Brain microvascular endothelial cell (primary cell): Measurements from ENCODE around the gene COL25A1.

Experiments used
- DNase-seq: peaks from one replicate; pipeline ENCODE4 v3.0.0-alpha.2; 2020
- H3K27ac ChIP-seq: fragments of 250-450 bp; sonication (Bioruptor Pico); 2 replicates; pipeline ENCODE4 v1.5.1; 2020; ENCODE audit warnings: mild to moderate bottlenecking, moderate library complexity
- H3K27me3 ChIP-seq: fragments of 250-450 bp; sonication (Bioruptor Pico); replicated peaks from 2 replicates; pipeline ENCODE4 v1.5.1; 2020; ENCODE audit warnings: mild to moderate bottlenecking
- H3K36me3 ChIP-seq: fragments of 250-450 bp; sonication (Bioruptor Pico); replicated peaks from 2 replicates; pipeline ENCODE4 v1.5.1; 2020; ENCODE audit warnings: mild to moderate bottlenecking
- H3K4me3 ChIP-seq: 2 replicates; pipeline ENCODE4 v1.5.1; 2011; ENCODE audit warnings: low read depth, mild to moderate bottlenecking, control low read depth, low read length, moderate library complexity
- in situ Hi-C: cut with HindIII; loops from 2 replicates; pipeline ENCODE4 v1.10.0; 2017; ENCODE audit warnings: low sequenced_read_pairs, low pct_ligation_motif_present
- TF ChIP-seq, protein P1 (sequence below): IDR thresholded peaks from 2 replicates; pipeline ENCODE4 v1.5.1; 2011; ENCODE audit warnings: low read depth, mild to moderate bottlenecking, moderate library complexity, low read length, control low read depth, inconsistent platforms; ENCODE audit errors: missing control alignments

The COL25A1 gene

DNA sequence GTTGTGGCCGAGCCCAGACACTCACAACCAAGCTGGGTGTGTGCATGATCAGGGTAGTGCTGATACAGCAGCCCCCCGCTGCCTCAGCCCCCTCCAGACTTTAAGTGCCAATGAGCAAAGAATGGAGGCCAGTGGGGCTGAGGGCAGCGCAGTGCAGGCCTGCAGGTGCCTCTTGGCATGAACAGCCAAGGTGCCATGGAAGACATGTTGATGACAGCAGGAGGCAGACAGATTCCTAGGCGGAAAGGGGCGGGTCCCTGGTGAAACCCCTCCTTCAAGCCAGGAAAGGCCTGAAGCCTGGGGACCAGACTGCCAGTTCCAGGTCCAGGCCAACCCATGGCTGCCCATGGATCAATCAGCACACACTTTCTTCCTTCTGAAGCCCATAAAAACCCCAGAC lies 286.3 kb downstream of the COL25A1 start:
- Histone ChIP-seq H3K27me3 (no peaks in the 10 kb centered on the region), H3K4me3 (no peak overlapping the region), H3K36me3 (no peaks in the 10 kb centered on the region), H3K27ac (no peak overlapping the region)
- in situ Hi-C loops, result no loop called here
- no peak for DNase-seq
- TF ChIP-seq, protein P1, sequence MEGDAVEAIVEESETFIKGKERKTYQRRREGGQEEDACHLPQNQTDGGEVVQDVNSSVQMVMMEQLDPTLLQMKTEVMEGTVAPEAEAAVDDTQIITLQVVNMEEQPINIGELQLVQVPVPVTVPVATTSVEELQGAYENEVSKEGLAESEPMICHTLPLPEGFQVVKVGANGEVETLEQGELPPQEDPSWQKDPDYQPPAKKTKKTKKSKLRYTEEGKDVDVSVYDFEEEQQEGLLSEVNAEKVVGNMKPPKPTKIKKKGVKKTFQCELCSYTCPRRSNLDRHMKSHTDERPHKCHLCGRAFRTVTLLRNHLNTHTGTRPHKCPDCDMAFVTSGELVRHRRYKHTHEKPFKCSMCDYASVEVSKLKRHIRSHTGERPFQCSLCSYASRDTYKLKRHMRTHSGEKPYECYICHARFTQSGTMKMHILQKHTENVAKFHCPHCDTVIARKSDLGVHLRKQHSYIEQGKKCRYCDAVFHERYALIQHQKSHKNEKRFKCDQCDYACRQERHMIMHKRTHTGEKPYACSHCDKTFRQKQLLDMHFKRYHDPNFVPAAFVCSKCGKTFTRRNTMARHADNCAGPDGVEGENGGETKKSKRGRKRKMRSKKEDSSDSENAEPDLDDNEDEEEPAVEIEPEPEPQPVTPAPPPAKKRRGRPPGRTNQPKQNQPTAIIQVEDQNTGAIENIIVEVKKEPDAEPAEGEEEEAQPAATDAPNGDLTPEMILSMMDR, result no peak

DNA sequence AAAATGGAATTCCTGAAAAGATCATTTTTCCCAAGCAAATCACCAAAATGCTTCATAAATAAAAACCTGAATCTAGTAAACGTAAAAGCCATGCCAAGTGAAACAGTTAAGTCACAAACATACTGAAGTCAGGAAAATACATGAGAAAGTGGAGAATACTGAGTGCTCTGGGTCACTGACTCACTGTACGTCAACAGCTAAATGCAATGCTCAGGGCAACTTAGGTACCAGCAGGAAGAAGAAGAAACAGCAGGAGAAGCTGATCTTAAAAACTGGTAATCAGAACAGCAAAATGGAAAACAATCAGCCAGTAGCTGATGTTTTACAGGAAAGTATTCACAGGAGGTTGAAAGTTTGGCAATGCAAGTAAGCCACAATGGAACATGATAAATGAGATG lies 287.0 kb downstream of the COL25A1 start:
- TF ChIP-seq, protein P1, result no peak

DNA sequence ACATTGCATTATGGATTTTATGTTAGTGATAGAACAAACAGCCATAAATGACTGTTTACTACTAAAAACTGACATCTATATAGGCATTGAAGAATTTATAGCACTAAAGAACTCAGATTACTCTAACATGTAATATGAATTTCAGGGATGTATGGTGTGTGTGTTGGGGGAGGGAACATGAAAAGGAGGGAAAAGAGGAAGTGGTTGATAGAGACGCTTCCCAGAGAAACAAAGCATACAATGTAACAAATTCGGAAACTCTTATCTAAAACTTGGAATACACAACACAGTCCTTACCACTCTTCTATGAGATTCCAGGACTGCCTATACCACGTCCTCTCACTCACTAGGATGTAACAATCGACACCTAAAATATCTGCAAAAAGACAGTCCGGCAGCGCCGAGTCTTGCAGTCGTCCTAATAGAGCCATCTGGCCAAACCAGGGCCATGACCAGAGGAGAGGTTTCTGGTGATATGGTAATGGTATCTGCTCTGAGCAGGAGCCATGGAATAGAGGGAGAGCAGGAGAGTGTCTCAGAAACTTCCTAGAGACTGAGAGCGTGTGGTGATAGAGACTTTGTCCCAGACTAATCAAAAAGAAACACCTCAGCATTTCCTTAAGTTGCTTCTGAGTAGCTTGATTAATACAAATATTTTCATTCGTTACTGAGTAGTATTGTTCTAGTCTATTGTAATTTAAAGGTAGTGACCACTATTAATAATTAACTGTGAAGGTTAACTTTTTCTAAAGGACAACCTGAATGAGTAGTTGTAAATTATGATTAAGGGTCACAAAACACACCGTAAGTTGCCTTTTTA lies 287.7 kb downstream of the COL25A1 start:
- no peaks in the 10 kb centered on the region for H3K27me3 ChIP-seq
- no peak overlapping the region for H3K27ac ChIP-seq
- in situ Hi-C loops, result no loop called here
- no peak overlapping the region for H3K4me3 ChIP-seq
- no peaks in the 10 kb centered on the region for H3K36me3 ChIP-seq
- TF ChIP-seq, protein P1, result no peak
- DNase-seq, result no peak

More for the DNA sequence above, 287.0 kb downstream of the COL25A1 start:
- no peak for DNase-seq
- Histone ChIP-seq H3K27me3 (no peaks in the 10 kb centered on the region), H3K27ac (no peak overlapping the region), H3K4me3 (no peak overlapping the region), H3K36me3 (no peaks in the 10 kb centered on the region)
- in situ Hi-C loops, result no loop called here

DNA sequence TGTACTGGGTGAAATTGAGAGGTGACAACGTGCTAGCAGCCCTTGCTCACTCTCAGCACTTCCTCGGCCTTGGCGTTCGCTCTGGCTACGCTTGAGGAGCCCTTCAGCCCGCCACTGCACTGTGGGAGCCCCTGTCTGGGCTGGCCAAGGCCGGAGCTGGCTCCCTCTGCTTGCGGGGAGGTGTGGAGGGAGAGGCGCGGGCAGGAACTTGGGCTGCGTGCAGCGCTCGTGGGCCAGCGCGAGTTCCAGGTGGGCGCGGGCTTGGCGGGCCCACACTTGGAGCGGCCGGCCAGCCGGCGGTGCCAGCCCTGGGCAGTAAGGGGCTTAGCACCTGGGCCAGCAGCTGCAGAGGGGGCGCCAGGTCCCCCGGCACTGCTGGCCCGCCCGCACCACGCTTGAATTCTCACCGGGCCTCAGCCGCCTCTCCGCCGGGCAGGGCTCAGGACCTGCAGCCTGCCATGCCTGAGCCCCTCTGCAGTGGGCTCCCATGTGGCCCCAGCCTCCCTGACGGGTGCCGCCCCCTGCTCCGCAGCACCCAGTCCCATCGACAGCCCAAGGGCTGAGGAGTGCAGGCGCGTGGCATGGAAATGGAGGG lies 290.1 kb downstream of the COL25A1 start:
- no peak overlapping the region for H3K4me3 ChIP-seq
- in situ Hi-C loops, result no loop called here
- H3K27me3 ChIP-seq, result no peaks in the 10 kb centered on the region
- no peaks in the 10 kb centered on the region for H3K36me3 ChIP-seq
- DNase-seq, result no peak
- TF ChIP-seq, protein P1, result no peak
- no peak overlapping the region for H3K27ac ChIP-seq

DNA sequence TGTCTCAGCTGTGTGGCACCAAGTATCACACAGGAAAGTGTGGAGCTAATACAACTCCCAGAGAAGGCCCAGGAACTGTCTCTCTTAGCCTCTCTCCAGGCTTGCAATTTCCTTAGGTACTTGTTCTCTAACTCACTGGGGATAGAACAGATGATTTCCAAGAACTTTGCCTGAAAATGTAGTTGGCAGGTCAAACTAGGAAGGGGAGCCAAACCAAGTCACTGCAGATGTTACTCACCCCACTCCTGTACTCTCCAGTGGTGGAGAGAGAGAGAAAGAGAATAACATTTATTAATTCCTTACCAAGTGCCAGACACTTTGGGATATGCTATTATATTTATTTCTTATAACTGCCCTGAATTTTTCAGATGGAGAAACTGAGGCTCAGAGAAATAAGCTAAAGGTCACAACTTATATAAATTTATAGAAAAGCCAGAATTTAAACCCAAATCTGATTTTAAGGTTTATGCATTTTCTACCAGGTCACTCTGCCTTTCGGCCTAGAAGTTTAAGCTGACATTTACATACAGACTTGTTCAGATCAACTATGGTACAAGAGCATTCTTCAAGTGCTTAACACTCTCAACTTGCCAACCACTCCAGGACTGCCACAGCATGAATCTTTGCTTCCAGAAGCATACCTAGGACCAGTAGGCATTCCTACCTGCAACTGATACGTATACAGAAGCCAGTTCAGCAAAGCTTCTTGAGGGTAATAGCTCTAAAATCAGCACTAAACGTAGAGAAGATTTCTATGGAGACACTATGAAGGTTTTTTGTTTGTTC lies 291.0 kb downstream of the COL25A1 start:
- no peak for DNase-seq
- Histone ChIP-seq H3K27ac (no peak overlapping the region), H3K4me3 (no peak overlapping the region), H3K36me3 (no peaks in the 10 kb centered on the region), H3K27me3 (no peaks in the 10 kb centered on the region)
- in situ Hi-C loops, result no loop called here
- TF ChIP-seq, protein P1, result no peak
